KMS-11 (cell line): ENCODE results near the gene PPARG.

Experiments
- H2AFZ ChIP-seq: fragments of 200-600 bp; sonication (generic); 2 replicates; pipeline ENCODE4 v1.6.1; 2016; ENCODE audit warnings: antibody characterized with exemption, mixed run types, low read depth
- H3K27ac ChIP-seq: fragments of 200-600 bp; sonication (generic); 2 replicates; pipeline ENCODE4 v1.6.1; 2016; ENCODE audit warnings: mild to moderate bottlenecking, mixed run types
- H3K27me3 ChIP-seq: fragments of 200-600 bp; sonication (generic); 2 replicates; pipeline ENCODE4 v1.6.1; 2017; ENCODE audit warnings: mild to moderate bottlenecking, low read depth, mixed run types, moderate library complexity; ENCODE audit not compliant: insufficient read depth
- H3K36me3 ChIP-seq: fragments of 200-600 bp; sonication (generic); 2 replicates; pipeline ENCODE4 v1.6.1; 2017; ENCODE audit warnings: mild to moderate bottlenecking, mixed run types; ENCODE audit not compliant: insufficient read depth
- H3K4me1 ChIP-seq: fragments of 200-600 bp; sonication (generic); 2 replicates; pipeline ENCODE4 v1.6.1; 2016; ENCODE audit warnings: mild to moderate bottlenecking, low read depth, mixed run types; ENCODE audit not compliant: poor library complexity, severe bottlenecking
- H3K4me2 ChIP-seq: fragments of 200-600 bp; sonication (generic); 2 replicates; pipeline ENCODE4 v1.7.0; 2016; ENCODE audit warnings: mild to moderate bottlenecking, mixed run types
- H3K4me3 ChIP-seq: fragments of 200-600 bp; sonication (generic); IDR thresholded peaks from 2 replicates; pipeline ENCODE4 v1.6.1; 2017; ENCODE audit warnings: low read depth, low read length, mixed read lengths; ENCODE audit not compliant: insufficient read depth
- H3K79me2 ChIP-seq: fragments of 200-600 bp; sonication (generic); 2 replicates; pipeline ENCODE4 v1.6.1; 2016; ENCODE audit warnings: low read depth, mixed run types; ENCODE audit not compliant: insufficient read depth
- H3K9ac ChIP-seq: fragments of 200-600 bp; sonication (generic); 2 replicates; pipeline ENCODE4 v1.6.1; 2016; ENCODE audit warnings: mild to moderate bottlenecking, mixed run types
- H4K20me1 ChIP-seq: fragments of 200-600 bp; sonication (generic); 2 replicates; pipeline ENCODE4 v1.6.1; 2016; ENCODE audit warnings: mild to moderate bottlenecking, mixed run types; ENCODE audit not compliant: insufficient read depth
- TF ChIP-seq, protein P1 (sequence below): fragments of 200-600 bp; sonication (generic); conservative IDR thresholded peaks from 2 replicates; pipeline ENCODE4 v1.6.1; 2017; ENCODE audit warnings: low read depth, mild to moderate bottlenecking, antibody characterized with exemption, low read length, moderate library complexity, mixed read lengths

The PPARG gene

DNA sequence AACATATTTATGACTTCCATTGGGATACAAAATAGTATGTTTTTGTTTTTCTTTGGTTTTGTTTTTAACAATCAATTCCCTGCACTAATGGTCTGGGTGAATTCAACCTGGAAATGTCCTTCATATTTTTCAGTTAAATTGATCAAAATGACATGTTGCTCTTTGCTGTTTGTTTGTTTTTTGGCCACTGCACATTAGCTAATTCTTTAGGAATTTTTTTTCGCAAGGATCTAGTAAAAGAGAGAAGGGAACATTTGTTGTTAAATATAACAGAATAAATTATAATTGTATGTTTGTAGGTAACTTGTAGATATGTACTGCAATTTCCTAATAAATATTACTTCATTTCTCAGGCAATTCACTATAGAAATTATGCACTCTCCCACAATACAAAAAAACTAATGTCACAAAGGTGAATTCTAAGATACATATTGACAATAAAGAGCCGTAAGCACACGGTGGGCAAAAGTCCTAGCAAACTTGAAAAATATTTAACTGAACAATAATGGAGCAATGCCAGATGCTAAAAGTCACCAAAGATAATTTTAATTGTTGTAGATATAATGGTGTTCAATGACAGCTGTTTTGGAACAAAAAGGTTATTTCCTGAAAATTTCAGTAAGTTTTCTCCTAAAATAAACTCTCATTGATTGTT, 21.4 kb upstream of the PPARG start:
- Histone ChIP-seq H3K27ac (no peak overlapping the region), H2AFZ (no peak overlapping the region)

GRCh38 chr3:12268049-12268735, 20.7 kb upstream of the PPARG start:
- TF ChIP-seq, protein P1, sequence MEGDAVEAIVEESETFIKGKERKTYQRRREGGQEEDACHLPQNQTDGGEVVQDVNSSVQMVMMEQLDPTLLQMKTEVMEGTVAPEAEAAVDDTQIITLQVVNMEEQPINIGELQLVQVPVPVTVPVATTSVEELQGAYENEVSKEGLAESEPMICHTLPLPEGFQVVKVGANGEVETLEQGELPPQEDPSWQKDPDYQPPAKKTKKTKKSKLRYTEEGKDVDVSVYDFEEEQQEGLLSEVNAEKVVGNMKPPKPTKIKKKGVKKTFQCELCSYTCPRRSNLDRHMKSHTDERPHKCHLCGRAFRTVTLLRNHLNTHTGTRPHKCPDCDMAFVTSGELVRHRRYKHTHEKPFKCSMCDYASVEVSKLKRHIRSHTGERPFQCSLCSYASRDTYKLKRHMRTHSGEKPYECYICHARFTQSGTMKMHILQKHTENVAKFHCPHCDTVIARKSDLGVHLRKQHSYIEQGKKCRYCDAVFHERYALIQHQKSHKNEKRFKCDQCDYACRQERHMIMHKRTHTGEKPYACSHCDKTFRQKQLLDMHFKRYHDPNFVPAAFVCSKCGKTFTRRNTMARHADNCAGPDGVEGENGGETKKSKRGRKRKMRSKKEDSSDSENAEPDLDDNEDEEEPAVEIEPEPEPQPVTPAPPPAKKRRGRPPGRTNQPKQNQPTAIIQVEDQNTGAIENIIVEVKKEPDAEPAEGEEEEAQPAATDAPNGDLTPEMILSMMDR, result no peak
- Histone ChIP-seq H3K9ac (no peak overlapping the region), H3K36me3 (no peaks in the 10 kb centered on the region), H3K4me1 (no peaks in the 10 kb centered on the region), H3K4me3 (no peak overlapping the region), H3K79me2 (no peaks in the 10 kb centered on the region), H4K20me1 (no peaks in the 10 kb centered on the region), H3K27ac (no peak overlapping the region), H2AFZ (no peak overlapping the region), H3K4me2 (no peak overlapping the region), H3K27me3 (no peaks in the 10 kb centered on the region)

More for the DNA sequence above, 21.4 kb upstream of the PPARG start:
- TF ChIP-seq, protein P1, result no peak
- Histone ChIP-seq H3K36me3 (no peaks in the 10 kb centered on the region), H3K79me2 (no peaks in the 10 kb centered on the region), H3K27me3 (no peaks in the 10 kb centered on the region), H3K4me2 (no peak overlapping the region), H4K20me1 (no peaks in the 10 kb centered on the region), H3K9ac (no peak overlapping the region), H3K4me1 (no peaks in the 10 kb centered on the region), H3K4me3 (no peak overlapping the region)

DNA sequence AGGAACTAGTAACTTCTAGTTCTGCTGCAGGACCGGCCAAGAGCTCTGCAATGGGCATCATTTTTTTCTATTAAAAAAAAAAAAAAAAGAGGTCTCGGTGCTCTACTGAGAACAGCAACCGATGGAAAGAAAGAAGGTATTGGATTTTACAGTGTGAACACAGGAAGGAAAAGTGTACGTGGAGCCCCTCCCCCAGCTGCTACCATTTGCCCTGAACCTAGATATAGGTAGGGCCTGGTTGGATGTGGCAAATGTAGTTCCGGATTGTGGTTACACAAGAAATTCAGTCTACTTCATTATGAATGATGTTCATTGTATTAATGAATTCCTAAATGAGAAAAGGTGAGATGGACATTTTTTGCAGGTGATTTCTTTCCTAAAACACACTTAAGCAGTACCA, 17.9 kb upstream of the PPARG start:
- no peaks in the 10 kb centered on the region for H3K27me3 ChIP-seq
- no peaks in the 10 kb centered on the region for H3K79me2 ChIP-seq
- H3K36me3 ChIP-seq, result no peaks in the 10 kb centered on the region
- no peaks in the 10 kb centered on the region for H3K4me1 ChIP-seq
- no peaks in the 10 kb centered on the region for H4K20me1 ChIP-seq
- no peak overlapping the region for H3K27ac ChIP-seq
- no peak overlapping the region for H3K9ac ChIP-seq
- TF ChIP-seq, protein P1, result no peak
- H2AFZ ChIP-seq, result no peak overlapping the region
- H3K4me2 ChIP-seq, result no peak overlapping the region
- H3K4me3 ChIP-seq, result no peak overlapping the region

- TF ChIP-seq, protein P1, result no peak
- Histone ChIP-seq H3K79me2 (no peaks in the 10 kb centered on the region), H3K36me3 (no peaks in the 10 kb centered on the region), H3K4me1 (no peaks in the 10 kb centered on the region), H3K4me3 (no peak overlapping the region), H3K27ac (no peak overlapping the region), H3K4me2 (no peak overlapping the region), H3K9ac (no peak overlapping the region), H3K27me3 (no peaks in the 10 kb centered on the region), H4K20me1 (no peaks in the 10 kb centered on the region), H2AFZ (no peak overlapping the region)
Measured at GRCh38 chr3:12273045-12273695, 15.7 kb upstream of the PPARG start.
